Adrenal gland (tissue), 12 donors: ENCODE measurements around the gene SNX22. TPM values are rescaled to one million over a fixed set of nuclear protein-coding genes. Genes with fewer than 3 reads are reported as not detected.
"Not testable (repeated sequence)": the region's sequence is repeated elsewhere in the genome, so short reads cannot be mapped to it uniquely, and the experiment has no call there.

Source experiments
- DNase-seq, 7 donors: peaks; one replicate each; pipeline ENCODE4 v3.0.0-alpha.2; 2019 to 2020
- H3K27ac ChIP-seq, 5 donors: fragments of 200-600 bp; sonication (generic) in 4 of 5; 1 replicate in 3 of 5; 2 replicates in 2 of 5; pipeline versions ENCODE4 v1.5.1 to v1.8.0; 2016 to 2020; ENCODE audit warnings: mild to moderate bottlenecking in 1 of 5
- H3K27me3 ChIP-seq: fragments of 200-600 bp; 2 replicates; pipeline ENCODE4 v1.8.0; 2021
- H3K36me3 ChIP-seq, 2 donors: fragments of 200-600 bp; replicated peaks in 1 of 2; 1 replicate in 1 of 2; 2 replicates in 1 of 2; pipeline versions ENCODE4 v1.5.1 to v1.8.0; 2018 to 2022
- H3K4me1 ChIP-seq, 2 donors: fragments of 200-600 bp; replicated peaks in 1 of 2; 1 replicate in 1 of 2; 2 replicates in 1 of 2; pipeline versions ENCODE4 v1.5.1 to v1.8.0; 2018 to 2021
- H3K4me3 ChIP-seq, 4 donors: fragments of 200-600 bp; sonication (generic) in 3 of 4; one replicate each; pipeline ENCODE4 v1.5.1; 2016 to 2018
- H3K9me3 ChIP-seq, 3 donors: fragments of 200-600 bp; sonication (generic) in 1 of 3; replicated peaks in 1 of 3; 1 replicate in 2 of 3; 2 replicates in 1 of 3; pipeline versions ENCODE4 v1.5.1 to v1.8.0; 2016 to 2021
- POLR2A ChIP-seq, 2 donors: fragments of 450-650 bp; IDR thresholded peaks; one replicate each; pipeline ENCODE4 v1.6.1; 2017; ENCODE audit warnings: antibody characterized with exemption in 2 of 2, mild to moderate bottlenecking in 2 of 2, moderate library complexity in 1 of 2
- WGBS, 4 donors: extraction: QIAGEN DNeasy Blood & Tissue Kit in 2 of 4; methylation state at CpG; one replicate each; pipeline versions ENCODE4 v1.1.5 to v1.1.7; 2013 to 2017; 5-methylcytosine and 5-hydroxymethylcytosine counted together
- intact Hi-C, 2 donors: fragments of 100-400 bp; cut with DNase I; formaldehyde crosslinking; loops; one replicate each; pipeline versions ENCODE4 v1.14.1 to v1.15.0; 2022 to 2023
- polyA plus RNA-seq, 3 donors: library from polyadenylated mRNA; stranded (reverse); fragments of 200-250 nt in 2 of 3; fragments of 350-450 nt in 1 of 3; fragmentation: Illumina TruSeq in 1 of 3; extraction: RNeasy Lipid Tissue Mini Kit (QIAGEN cat#74804) in 1 of 3; gene quantifications; one replicate each; pipeline ENCODE4 v1.2.3, GENCODE V29; 2013 to 2014
- total RNA-seq, 9 donors: library from RNA; depleted of rRNA in 4 of 9; stranded (reverse); fragments of >200 nt in 4 of 9; fragments of 120-200 nt in 1 of 9; fragmentation: NEBNext Ultra II Directional in 1 of 9; extraction: Animal tissue kit (Norgen Biotek cat#: 25700) in 1 of 9; gene quantifications; one replicate each; pipeline versions ENCODE4 v1.1.0 to v1.2.4, GENCODE V29; 2013 to 2023
- TF ChIP-seq, protein P1 (sequence below), 6 experiments: fragments of 450-650 bp in 4 of 6; fragments of 200-600 bp in 2 of 6; sonication (generic) in 1 of 6; IDR thresholded peaks; 1 replicate in 5 of 6; 2 replicates in 1 of 6; pipeline versions ENCODE4 v1.5.1 to v1.8.0; 2016 to 2021; ENCODE audit warnings: antibody characterized with exemption in 6 of 6, mild to moderate bottlenecking in 2 of 6, moderate library complexity in 1 of 6
- donor health status: healthy with polysubstance abuse.
- donor health status: Bipolar disorder and iron deficiency.
- donor health status: DM: yes; HTN: yes; CAD: no.
- donor health status: DM: no; HTN: no; CAD: no.
- donor health status: DM: no; HTN: no; CAD: no.
- donor health status: DM: yes; HTN: yes; CAD: no.

Gene SNX22
- total and polyA plus RNA-seq, 12 donors = 0.15 to 3.1 (median 1.0) TPM

DNA sequence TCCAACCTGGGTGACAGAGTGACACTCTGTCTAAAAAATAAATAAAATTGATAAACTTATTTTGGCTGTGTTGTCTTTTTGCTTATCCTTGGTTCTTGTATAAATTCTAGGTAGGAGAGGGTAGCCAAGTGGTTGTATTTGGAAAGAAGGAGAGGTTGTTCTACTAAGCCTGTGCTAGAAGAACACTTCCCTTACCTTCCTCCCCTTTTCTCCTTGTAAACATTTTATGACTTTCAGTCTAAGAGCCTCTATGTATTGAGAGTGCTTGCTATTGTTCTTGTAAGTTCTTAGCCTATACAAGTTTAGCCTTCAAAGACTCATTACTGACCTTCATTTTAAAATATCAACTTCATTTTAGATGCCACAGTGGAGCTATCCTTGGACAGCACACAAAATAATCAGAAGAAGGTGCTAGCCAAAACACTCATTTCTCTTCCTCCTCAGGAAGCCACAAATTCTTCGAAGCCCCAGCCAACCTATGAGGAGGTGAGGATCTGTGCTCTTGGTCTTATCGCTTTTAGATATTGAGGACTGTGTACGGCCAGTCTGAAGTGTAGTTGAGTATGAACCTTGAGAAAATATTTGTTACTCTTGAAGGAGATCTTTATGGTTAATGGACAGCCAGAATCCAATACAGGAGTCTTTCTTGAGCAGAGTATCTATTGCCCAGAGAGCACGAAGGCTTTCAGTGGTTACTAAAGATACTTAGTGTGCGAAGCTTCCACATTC, 33.6 kb upstream of the SNX22 start:
- 88 to 89% (median 89%) methylated on average over 5 of the region's 5 CpGs for WGBS, 4 donors

DNA sequence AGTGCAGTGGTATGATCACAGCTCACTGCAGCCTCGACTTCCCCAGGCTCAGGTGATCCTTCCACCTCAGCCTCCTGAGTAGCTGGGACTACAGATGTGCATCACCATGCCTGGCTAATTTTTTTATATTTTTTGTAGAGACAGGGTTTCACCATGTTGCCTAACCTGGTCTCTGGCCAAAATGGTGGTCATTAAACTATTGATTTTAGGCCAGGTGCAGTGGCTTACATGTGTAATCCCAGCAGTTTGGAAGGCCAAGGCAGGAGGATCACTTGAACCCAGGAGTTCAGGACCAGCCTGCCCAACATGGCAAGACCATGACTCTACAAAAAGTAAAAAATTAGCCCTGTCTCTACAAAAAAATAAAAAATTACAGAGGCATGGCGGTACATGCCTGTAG, 31.2 kb upstream of the SNX22 start:
- 96 to 100% (median 98%) methylated on average over 2 of the region's 2 CpGs for WGBS, 4 donors
- H3K9me3 ChIP-seq, intact Hi-C loops, H3K27ac ChIP-seq, H3K27me3 ChIP-seq, DNase-seq, H3K4me1 ChIP-seq, H3K4me3 ChIP-seq: not testable (repeated sequence)
- peaks cover 0 to 82% of the 10 kb centered on the region in 2 donors for H3K36me3 ChIP-seq

More for the DNA sequence above, 33.6 kb upstream of the SNX22 start:
- Histone ChIP-seq H3K36me3 (peaks cover 0 to 83% of the 10 kb centered on the region in 2 donors), H3K27me3 (no peaks in the 10 kb centered on the region), H3K4me3 (no peak overlapping the region), H3K27ac (no peak overlapping the region), H3K9me3 (no peaks in the 10 kb centered on the region), H3K4me1 (peaks cover 0 to 4% of the 10 kb centered on the region in 2 donors)
- intact Hi-C loops = no loop called here
- TF ChIP-seq, protein P1, sequence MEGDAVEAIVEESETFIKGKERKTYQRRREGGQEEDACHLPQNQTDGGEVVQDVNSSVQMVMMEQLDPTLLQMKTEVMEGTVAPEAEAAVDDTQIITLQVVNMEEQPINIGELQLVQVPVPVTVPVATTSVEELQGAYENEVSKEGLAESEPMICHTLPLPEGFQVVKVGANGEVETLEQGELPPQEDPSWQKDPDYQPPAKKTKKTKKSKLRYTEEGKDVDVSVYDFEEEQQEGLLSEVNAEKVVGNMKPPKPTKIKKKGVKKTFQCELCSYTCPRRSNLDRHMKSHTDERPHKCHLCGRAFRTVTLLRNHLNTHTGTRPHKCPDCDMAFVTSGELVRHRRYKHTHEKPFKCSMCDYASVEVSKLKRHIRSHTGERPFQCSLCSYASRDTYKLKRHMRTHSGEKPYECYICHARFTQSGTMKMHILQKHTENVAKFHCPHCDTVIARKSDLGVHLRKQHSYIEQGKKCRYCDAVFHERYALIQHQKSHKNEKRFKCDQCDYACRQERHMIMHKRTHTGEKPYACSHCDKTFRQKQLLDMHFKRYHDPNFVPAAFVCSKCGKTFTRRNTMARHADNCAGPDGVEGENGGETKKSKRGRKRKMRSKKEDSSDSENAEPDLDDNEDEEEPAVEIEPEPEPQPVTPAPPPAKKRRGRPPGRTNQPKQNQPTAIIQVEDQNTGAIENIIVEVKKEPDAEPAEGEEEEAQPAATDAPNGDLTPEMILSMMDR (IDR thresholded peaks at IDR 0.05) = no peak
- no peak for TF ChIP-seq POLR2A (IDR thresholded peaks at IDR 0.05)
- DNase-seq = no peak

DNA sequence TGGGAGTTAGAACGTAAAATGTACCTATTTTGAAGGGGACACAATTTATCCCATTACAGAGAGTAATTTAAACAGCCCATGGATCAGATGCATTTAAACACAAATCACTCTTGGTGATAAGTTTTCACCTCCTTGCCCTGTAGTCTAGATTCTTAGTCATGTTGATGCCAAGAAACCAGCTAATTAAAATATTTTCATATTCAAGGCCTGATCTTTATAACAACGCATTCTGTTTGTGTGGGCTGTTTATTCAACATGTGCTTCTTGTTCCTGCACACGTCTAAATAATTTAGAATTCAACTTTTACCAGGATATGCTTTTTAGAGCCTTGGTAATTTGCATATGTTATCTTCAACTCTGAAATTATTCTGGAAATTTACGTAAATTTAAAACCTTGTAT, 29.9 kb upstream of the SNX22 start:
- 82 to 88% (median 86%) methylated on average over 4 of the region's 4 CpGs for WGBS, 4 donors
- Histone ChIP-seq H3K4me3 (no peak overlapping the region), H3K36me3 (peaks cover 0 to 89% of the 10 kb centered on the region in 2 donors), H3K27ac (no peak overlapping the region), H3K4me1 (no peaks in the 10 kb centered on the region), H3K9me3 (no peaks in the 10 kb centered on the region), H3K27me3 (no peaks in the 10 kb centered on the region)
- DNase-seq = no peak
- TF ChIP-seq, protein P1 (IDR thresholded peaks at IDR 0.05) = no peak
- TF ChIP-seq POLR2A (IDR thresholded peaks at IDR 0.05) = no peak
- intact Hi-C loops = no loop called here

DNA sequence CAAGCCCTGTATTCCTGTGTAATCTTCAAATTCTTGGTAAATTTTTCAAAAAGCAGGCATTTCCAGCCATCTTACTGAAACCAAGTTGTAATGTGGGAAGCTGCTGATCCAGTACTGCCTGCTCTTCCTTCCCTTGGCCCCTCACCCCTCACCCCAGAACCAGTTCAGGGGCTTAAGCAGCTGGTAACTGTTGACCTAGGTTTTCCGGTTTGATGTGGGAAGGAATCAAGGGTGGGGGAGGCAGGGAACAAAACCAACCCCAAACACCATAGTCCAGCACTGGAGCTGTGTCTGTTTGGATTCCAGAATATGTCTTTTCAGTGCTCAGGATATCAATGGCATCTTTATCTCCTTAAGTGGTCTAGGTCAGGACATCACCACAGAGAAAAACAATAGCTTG, 29.1 kb upstream of the SNX22 start:
- H3K9me3 ChIP-seq = no peaks in the 10 kb centered on the region
- 82 to 90% (median 83%) methylated on average over 1 of the region's 1 CpG for WGBS, 4 donors
- no peaks in the 10 kb centered on the region for H3K27me3 ChIP-seq
- no peak for TF ChIP-seq POLR2A (IDR thresholded peaks at IDR 0.05)
- TF ChIP-seq, protein P1 (IDR thresholded peaks at IDR 0.05) = no peak
- no peak overlapping the region for H3K27ac ChIP-seq
- H3K36me3 ChIP-seq = peaks cover 0 to 97% of the 10 kb centered on the region in 2 donors
- no peak overlapping the region for H3K4me3 ChIP-seq
- no peaks in the 10 kb centered on the region for H3K4me1 ChIP-seq
- no peak for DNase-seq
- intact Hi-C loops = no loop called here

DNA sequence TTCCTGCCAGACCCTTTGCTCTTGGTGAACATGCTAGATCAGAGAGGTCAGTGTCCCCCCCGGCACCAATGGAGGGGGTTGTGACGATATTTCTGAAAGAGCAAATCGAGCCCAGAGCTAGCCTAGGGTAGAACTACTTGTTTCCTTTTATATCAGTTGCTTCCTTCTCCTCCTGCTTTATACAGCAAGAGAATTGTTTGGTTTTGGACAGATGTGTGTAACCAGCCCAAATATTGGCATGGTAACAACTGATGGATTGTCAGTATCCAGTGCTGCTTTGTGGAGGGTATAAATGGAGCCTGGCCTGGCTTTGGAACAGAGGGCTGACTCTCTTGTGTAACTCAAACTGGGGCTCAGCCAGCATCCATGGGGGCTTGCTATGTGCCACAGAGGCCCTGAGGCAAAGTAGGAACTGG, 28.6 kb upstream of the SNX22 start:
- Histone ChIP-seq H3K27me3 (no peaks in the 10 kb centered on the region), H3K9me3 (no peaks in the 10 kb centered on the region), H3K4me1 (no peaks in the 10 kb centered on the region), H3K4me3 (no peak overlapping the region), H3K27ac (no peak overlapping the region), H3K36me3 (peaks cover 0 to 97% of the 10 kb centered on the region in 2 donors)
- intact Hi-C loops = no loop called here
- 52 to 84% (median 73%) methylated on average over 3 of the region's 3 CpGs for WGBS, 4 donors
- no peak for DNase-seq
- TF ChIP-seq, protein P1 (IDR thresholded peaks at IDR 0.05) = no peak
- TF ChIP-seq POLR2A (IDR thresholded peaks at IDR 0.05) = no peak
